ENCODE measurements around the gene NAGPA. TPM values are rescaled to one million over a fixed set of nuclear protein-coding genes. Genes with fewer than 3 reads are reported as not detected.

NAGPA gene
- total and polyA plus RNA-seq, 2 of the 8 experiments (the other 6 are each of a cell fraction or from before 2014, with no cell fraction given): 10.1 to 13.2 TPM

DNA sequence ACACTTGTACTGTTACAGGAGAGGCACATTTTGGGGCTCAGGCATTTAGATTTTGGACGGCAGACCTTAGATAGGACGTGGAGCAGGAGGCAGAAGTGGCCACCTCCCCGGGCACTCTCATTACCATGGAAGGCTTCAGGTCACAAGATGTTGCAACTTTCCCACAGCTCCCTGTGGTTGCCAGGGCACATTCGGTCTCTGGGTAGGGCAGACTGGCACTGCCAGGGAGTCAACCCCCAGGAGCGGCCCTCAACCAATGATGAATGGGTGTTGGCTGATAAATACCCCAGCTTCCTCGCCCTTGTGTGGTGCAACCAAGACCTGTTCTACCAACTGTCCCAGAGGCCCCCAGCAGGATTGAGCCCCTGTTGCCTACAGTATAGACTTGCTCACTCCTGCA is 11.2 kb downstream of the NAGPA start:
- Histone ChIP-seq H3K79me1 (ENCODE audit: low read depth, low read length) (no peaks in the 10 kb centered on the region), H2AFZ (ENCODE audit: low read length) (no peak overlapping the region), H3K23ac (ENCODE audit: insufficient read length) (no peak overlapping the region), H3K23me2 (ENCODE audit: low read depth, low read length) (no peaks in the 10 kb centered on the region), H3K79me2 (ENCODE audit: control insufficient read depth in 1 of 2, insufficient read depth in 2 of 2, low read length in 2 of 2) (no peaks in the 10 kb centered on the region), H4K20me1 (replicated peaks in 1 of 2; ENCODE audit: control insufficient read depth in 1 of 2, insufficient read depth in 2 of 2, low read length in 2 of 2) (no peaks in the 10 kb centered on the region), H2BK5ac (ENCODE audit: low read depth, low read length) (no peak overlapping the region), H3K56ac (replicated peaks; ENCODE audit: insufficient read length, low read depth, low read length) (no peak overlapping the region), H2BK12ac (ENCODE audit: low read depth, low read length) (no peak overlapping the region), H4K91ac (replicated peaks; ENCODE audit: insufficient read length, low read length) (no peak overlapping the region), H3K9ac (replicated peaks in 1 of 4; ENCODE audit: extremely low read depth in 1 of 4, low read depth in 3 of 4, low read length in 3 of 4) (no peak overlapping the region; a peak in 1 of 7 replicates), H3K4me1 (replicated peaks in 1 of 4; ENCODE audit: control insufficient read depth in 3 of 4, insufficient read depth in 4 of 4, low read length in 3 of 4) (peaks cover 0 to 4% (median 1%) of the 10 kb centered on the region in 4 experiments; a peak in 3 of 7 replicates), H4K8ac (ENCODE audit: extremely low read depth, insufficient read depth, low read length) (no peak overlapping the region), H2AK5ac (ENCODE audit: low read depth, low read length) (no peak overlapping the region), H3K27ac (ENCODE audit: low read depth, low read length) (no peak overlapping the region), H3K18ac (ENCODE audit: extremely low read depth, low read length) (no peak overlapping the region), H3K4ac (replicated peaks; ENCODE audit: insufficient read length, low read depth, low read length) (no peak overlapping the region), H2BK20ac (ENCODE audit: low read length) (no peak overlapping the region), H3K36me3 (ENCODE audit: control insufficient read depth in 2 of 4, insufficient read depth in 4 of 4, low read length in 3 of 4) (no peaks in the 10 kb centered on the region), H2BK15ac (ENCODE audit: low read length) (no peak overlapping the region), H3K9me3 (ENCODE audit: insufficient read depth in 2 of 2, low read depth in 1 of 2, low read length in 1 of 2) (no peaks in the 10 kb centered on the region), H3K14ac (ENCODE audit: insufficient read length) (no peak overlapping the region), H3K4me3 (ENCODE audit: extremely low read depth in 1 of 4, insufficient read depth in 2 of 4, low read depth in 3 of 4, low read length in 4 of 4) (no peak overlapping the region), H3K27me3 (replicated peaks in 1 of 4; ENCODE audit: control insufficient read depth in 3 of 4, extremely low read depth in 1 of 4, insufficient read depth in 3 of 4, low read length in 3 of 4) (no peaks in the 10 kb centered on the region), H4K5ac (ENCODE audit: insufficient read length, low read depth, low read length) (no peak overlapping the region), H2BK120ac (replicated peaks; ENCODE audit: low read depth, low read length) (no peak overlapping the region), H3K4me2 (ENCODE audit: insufficient read depth in 1 of 2, low read depth in 2 of 2, low read length in 2 of 2) (no peak overlapping the region)
- CTCF ChIA-PET (ENCODE audit: partially characterized antibody): interaction anchor here (0.6 to 3.7 kb wide), 4 partner anchors 36 to 110 kb away, joined by 3 to 30 read pairs (median 3); partner anchors contain the start of gene SEC14L5
- no peak for DNase-seq (ENCODE audit: low read depth in 1 of 2, low spot score in 2 of 2)
- FAIRE-seq: no peak
- WGBS, 2 experiments (ENCODE audit: extremely low coverage in 1 of 2, insufficient coverage in 1 of 2, insufficient read length in 1 of 2, insufficient replicate concordance in 2 of 2, low coverage in 1 of 2, low lambda C conversion rate in 2 of 2, missing lambda C conversion rate in 1 of 2): 92% methylated on average over 6 of the region's 6 CpGs; no CpG with 5 or more reads in 1 of the 2 experiments
- POLR2A ChIA-PET (ENCODE audit: partially characterized antibody): interaction anchor here (0.6 kb wide), 1 partner anchor 63 kb away, joined by 3 read pairs; no protein-coding TSS in a partner anchor
- no peak for TF ChIP-seq PHF8 (conservative IDR thresholded peaks at IDR 0.05; ENCODE audit: low read depth, low read length)
- no peak for TF ChIP-seq CBX5 (IDR thresholded peaks at IDR 0.05; ENCODE audit: low read depth, low read length)
- no peak for TF ChIP-seq SIN3A (conservative IDR thresholded peaks at IDR 0.05 in 1 of 2, IDR thresholded peaks at IDR 0.05 in 1 of 2; ENCODE audit: low read depth in 1 of 2, low read length in 2 of 2)
- TF ChIP-seq EGR1 (IDR thresholded peaks at IDR 0.05; ENCODE audit: borderline replicate concordance, low read depth, low read length): no peak
- no peak for TF ChIP-seq TAF7 (optimal IDR thresholded peaks at IDR 0.05; ENCODE audit: borderline replicate concordance, low read depth, low read length)
- TF ChIP-seq FOSL1 (IDR thresholded peaks at IDR 0.05; ENCODE audit: insufficient read depth, low read depth, low read length): no peak
- TF ChIP-seq SP2 (IDR thresholded peaks at IDR 0.05; ENCODE audit: low read length): no peak
- TF ChIP-seq EZH2 (IDR thresholded peaks at IDR 0.05; ENCODE audit: low read depth, low read length, severe bottlenecking): no peak
- no peak for TF ChIP-seq RFX5 (IDR thresholded peaks at IDR 0.05; ENCODE audit: borderline replicate concordance, low read depth, low read length)
- no peak for TF ChIP-seq EP300 (IDR thresholded peaks at IDR 0.05; ENCODE audit: borderline replicate concordance in 1 of 2, low read depth in 2 of 2, low read length in 2 of 2)
- no peak for TF ChIP-seq CEBPB (IDR thresholded peaks at IDR 0.05; ENCODE audit: low read depth, low read length)
- TF ChIP-seq NANOG (IDR thresholded peaks at IDR 0.05; ENCODE audit: insufficient read depth, low read depth, low read length, poor library complexity, severe bottlenecking): no peak
- TF ChIP-seq BRCA1 (IDR thresholded peaks at IDR 0.05; ENCODE audit: low read depth, low read length): no peak

Data from H1 (cell line).